MV-4-11 (cell line): ENCODE data around the gene RALGAPB.
A peak's percentile ranks its signal among the peaks of the same experiment; 100 is the strongest.
"Not testable (repeated sequence)": the region's sequence is repeated elsewhere in the genome, so short reads cannot be mapped to it uniquely, and the experiment has no call there.

Experiments used
- DNase-seq: peaks from one replicate; lab custom pipeline; 2025; lab: John Stamatoyannopoulos, UW

The RALGAPB gene

GRCh38 chr20:38447251-38447661 is 25.4 kb upstream of the RALGAPB start:
- no peak for DNase-seq

DNA sequence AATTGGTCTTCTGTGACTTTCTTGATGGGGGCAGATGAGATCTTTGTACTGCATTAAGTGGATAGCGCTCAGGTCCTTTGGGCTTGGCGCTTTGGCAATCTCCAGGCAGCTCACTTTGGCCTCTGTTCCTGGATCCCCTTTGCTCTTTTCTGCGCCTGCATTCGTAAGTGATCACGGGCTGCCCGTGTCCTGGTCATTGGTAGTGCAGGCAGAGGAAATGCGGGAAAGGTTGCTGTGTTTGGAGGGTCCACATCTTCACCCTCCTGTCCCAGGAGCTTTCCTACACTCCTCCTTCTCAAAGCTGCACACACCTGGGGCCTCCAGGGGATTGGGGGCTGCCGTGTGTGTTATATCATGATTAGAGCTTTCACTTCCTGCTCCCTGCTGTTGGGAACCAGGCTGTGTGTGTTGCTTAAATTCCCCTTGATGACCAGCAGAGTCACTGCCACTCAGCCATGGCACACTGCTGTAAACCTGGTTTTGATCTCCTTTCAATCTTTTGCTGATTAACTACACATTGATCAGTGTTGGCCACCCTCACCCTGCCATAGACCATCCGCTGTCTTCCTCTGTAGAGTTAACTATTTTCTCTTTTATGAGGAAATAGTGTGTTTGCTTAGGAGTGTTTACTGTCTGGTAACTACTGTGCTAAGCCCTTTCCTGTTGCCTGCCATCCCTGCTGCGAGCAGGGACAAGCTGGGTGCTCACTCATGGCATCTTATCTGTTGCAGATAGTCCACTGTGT is 24.5 kb upstream of the RALGAPB start:
- DNase-seq = peak; percentile 61

DNA sequence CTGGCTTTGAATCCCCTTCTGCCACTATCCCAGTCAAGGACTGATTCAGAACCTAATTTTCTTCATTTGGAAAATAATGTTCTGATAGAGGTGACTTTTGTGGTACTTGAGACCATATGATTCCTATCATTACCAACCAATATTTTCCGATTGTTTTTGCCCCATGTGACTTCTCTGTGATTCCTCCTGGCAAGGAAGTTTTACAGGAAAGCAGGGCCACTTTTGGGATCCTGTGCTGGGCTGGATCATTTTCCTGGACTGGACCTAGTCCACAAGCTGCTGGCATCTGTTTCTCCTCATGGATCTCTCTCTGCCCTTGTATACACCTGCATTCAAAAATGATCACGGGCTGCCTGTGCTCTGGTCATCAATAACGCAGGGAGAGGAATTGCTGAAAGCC is 23.6 kb upstream of the RALGAPB start:
- no peak for DNase-seq

GRCh38 chr20:38450412-38450975 is 22.1 kb upstream of the RALGAPB start:
- no peak for DNase-seq

DNA sequence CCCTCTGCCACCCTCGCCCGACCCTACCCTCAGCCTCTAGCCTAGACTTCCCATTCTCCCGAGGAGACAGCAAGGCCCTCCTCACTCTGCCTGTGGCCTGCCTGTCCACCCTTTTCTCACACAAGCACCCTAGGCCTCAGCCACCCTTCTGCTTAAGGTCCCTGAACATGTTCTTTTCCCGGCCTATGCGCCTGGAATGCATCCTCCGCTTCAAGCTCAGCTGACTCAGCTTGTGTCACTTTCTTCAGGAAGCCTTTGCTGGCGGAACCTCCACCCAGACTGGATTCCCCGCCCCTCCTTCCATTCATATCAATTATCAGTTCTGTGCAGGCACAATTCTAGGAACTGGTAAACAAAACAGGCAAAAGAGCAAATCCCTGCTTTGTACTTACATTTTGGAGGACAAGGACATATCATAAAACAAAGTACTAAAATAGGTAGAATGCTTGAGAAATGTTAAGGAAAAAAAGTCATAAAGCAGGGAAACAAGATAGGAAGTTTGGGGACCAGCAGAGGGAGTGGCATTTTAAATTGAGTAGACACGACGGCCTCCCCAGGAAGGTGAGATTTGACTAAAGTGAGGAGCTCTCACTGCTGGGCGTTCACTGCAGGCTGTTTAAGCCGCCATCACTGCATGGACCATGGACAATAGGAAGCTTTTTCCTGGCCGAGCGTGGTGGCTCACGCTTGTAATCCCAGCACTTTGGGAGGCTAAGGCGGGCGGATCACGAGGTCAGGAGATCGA is 19.6 kb upstream of the RALGAPB start:
- no peak for DNase-seq

DNA sequence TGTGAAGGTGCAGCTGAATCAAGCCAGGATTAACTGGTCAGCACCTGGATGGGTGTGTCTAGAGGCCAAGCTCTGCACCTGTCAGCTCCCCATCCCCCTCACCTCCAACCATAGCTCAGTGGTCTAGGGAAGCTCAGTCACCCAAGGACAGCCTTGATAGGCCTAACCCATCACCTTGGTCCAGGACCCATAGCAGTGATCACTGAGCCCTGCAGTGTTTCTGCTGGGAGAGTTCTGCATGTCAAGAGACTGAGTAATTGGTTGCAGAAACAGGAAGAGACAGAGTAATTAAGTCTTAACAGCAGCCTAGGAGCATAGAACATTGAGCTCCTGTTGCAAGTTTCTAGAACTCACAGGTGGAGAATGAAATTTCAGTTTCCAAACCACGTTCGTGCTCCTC is 18.7 kb upstream of the RALGAPB start:
- DNase-seq = peak; percentile 8

DNA sequence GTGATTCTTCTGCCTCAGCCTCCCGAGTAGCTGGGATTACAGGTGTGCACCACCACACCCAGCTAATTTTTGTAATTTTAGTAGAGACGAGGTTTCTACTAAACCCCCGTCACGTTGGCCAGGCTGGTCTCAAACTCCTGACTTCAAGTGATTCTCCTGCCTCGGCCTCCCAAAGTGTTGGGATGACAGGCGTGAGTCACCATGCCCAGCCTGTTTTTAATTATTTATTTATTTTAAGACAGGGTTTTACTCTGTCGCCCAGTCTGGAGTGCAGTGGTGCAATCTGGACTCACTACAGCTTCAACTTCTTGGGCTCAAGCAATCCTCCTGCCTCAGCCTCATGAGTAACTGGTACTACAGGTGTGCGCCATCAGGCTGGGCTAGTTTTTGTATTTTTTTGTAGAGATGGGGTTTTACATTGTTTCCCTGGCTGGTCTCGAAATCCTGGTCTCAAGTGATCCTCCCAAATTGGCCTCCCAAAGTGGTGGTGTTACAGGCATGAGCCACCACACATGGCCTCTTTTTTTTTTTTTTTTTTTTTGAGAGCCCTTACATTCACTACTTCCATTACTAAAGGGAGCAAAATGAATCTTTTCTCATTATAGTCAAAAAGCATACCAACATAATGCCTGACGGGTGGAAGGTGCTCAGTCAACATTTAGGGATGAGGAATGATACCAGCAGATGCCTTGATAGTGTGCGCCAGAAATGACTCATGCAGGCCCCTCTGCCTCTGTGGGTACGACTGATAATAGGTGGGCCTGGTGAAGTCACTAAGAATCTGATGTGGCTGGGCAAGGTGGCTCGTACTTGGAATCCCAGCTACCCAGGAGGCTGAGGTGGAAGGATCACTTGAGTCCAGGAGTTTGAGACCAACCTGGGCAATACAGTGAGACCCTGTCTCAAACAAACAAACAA is 17.8 kb upstream of the RALGAPB start:
- no peak for DNase-seq

DNA sequence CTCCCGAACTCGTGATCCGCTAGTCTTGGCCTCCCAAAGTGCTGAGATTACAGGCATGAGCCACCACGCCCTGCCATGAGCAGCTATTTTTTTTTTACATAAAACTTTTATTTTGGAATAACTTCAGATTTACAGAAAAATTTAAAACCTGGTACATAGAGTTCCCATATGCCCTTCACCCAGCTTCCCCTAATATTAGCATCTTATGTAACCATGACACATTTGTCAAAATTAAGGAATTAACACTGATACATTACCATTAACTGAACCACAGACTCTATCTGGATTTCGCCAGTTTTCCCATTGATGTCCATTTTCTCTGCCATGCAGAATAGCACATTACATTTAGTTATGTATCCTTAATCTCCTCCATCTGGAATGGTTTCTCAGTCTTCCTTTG is 14.3 kb upstream of the RALGAPB start:
- DNase-seq = no peak

- peak; percentile 31 for DNase-seq
Measured at GRCh38 chr20:38460040-38460623, 12.5 kb upstream of the RALGAPB start.

DNA sequence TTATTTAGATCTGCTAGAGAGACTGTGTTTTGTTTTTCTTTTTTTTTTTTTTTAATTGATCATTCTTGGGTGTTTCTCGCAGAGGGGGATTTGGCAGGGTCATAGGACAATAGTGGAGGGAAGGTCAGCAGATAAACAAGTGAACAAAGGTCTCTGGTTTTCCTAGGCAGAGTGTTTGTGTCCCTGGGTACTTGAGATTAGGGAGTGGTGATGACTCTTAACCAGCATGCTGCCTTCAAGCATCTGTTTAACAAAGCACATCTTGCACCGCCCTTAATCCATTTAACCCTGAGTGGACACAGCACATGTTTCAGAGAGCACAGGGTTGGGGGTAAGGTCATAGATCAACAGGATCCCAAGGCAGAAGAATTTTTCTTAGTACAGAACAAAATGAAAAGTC is 12.0 kb upstream of the RALGAPB start:
- DNase-seq = not testable (repeated sequence)

GRCh38 chr20:38461167-38461566 is 11.5 kb upstream of the RALGAPB start:
- DNase-seq = not testable (repeated sequence)

DNA sequence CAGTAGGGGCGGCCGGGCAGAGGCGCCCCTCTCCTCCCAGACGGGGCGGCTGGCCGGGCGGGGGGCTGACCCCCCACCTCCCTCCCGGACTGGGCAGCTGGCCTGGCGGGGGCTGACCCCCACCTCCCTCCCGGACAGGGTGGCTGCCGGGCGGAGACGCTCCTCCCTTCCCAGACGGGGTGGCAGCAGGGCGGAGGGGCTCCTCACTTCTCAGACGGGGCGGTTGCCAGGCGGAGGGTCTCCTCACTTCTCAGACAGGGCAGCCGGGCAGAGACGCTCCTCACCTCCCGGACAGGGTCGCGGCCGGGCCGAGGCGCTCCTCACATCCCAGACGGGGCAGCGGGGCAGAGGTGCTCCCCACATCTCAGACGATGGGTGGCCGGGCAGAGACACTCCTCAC is 11.1 kb upstream of the RALGAPB start:
- not testable (repeated sequence) for DNase-seq

DNA sequence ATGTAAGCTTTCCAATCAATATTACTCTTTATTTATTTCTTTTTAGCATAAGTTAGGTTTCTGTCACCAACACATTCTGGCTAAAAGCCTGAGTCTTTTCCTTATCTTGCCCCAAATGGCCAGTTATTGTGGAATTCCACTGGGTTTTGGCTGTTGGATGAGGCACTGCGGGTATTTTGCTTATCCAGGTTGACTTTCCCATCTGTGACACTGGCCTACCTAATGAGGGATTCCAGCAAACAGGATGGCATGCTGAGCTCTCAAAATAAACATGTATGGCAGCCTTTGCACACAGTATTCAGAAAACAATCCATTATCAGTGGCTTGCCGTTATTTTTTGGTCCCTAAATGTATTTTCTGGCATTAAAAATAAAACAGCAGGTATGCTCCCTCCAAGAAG is 6.5 kb upstream of the RALGAPB start:
- no peak for DNase-seq

- no peak for DNase-seq
Measured at GRCh38 chr20:38466983-38467382, 5.7 kb upstream of the RALGAPB start.

GRCh38 chr20:38471245-38471644 is 1.4 kb upstream of the RALGAPB start:
- DNase-seq = no peak

- no peak for DNase-seq
Measured at GRCh38 chr20:38471987-38472512, 593 bp upstream of the RALGAPB start.

DNA sequence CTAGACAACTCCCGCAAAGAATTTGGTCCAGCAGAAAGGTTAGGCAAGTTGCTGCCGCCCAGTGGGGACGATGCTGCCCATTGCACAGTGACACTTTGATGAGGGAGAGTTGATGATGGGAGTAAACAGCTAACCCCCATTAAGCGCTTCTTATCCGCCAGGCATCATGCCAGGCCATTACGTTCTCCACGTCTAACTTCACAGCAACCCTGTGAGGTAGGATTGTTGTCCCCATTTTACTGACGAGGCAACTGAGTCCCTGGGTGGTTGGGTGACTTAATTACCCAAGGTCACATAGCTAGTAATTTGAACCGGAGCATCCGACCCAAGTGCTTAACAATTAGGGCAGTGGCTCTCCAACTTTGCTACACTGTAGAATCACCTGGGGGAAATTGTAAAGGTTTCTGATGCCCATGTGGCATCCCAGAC is 738 bp downstream of the RALGAPB start:
- DNase-seq = peak; percentile 19

DNA sequence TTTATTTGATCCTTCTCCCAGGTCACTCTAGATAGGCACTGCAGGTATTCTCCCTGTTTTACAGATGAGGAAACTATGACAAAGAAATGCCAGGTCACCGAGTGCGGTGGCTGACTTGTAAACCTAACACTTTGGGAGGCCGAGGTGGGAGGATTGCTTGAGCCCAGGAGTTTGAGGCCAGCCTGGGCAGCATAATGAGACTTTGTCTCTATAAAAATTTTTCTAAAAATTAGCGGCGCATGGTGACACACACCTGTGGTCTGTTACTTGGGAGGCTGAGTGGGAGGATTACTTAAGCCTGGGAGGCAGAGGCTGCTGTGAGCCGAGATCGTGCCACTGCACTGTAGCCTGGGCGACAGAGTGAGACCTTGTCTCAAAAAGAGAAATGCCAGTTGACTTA is 5.1 kb downstream of the RALGAPB start:
- no peak for DNase-seq

DNA sequence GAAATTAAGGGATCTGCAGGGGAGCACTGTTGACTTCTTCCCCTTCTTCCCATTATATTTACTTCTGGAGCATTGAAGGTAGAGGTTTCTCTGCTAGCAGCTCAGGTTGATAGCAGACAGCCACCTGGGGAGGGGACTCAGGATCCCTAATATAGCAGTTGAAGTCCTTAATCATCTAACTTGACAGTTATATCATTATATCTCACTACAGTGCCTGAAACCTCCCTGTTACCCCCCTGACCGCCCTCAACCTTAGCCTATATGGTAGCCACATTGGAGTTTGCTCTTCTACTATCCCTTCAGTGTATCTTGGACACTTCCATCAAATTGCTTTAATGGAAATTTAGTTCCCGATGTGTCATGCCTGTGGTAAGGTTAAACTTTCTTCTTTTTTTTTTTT is 7.0 kb downstream of the RALGAPB start:
- DNase-seq = no peak

- no peak for DNase-seq
Measured at GRCh38 chr20:38485041-38485440, 12.4 kb downstream of the RALGAPB start.

GRCh38 chr20:38489181-38489580 is 16.5 kb downstream of the RALGAPB start:
- no peak for DNase-seq
